Kasumi-1 (cell line): Measurements from ENCODE around the gene DIPK1A.
"Not testable (repeated sequence)": the region's sequence is repeated elsewhere in the genome, so short reads cannot be mapped to it uniquely, and the experiment has no call there.

Source experiments
- DNase-seq, 2 experiments: peaks; one replicate each; lab custom pipeline; 2025; lab: John Stamatoyannopoulos, UW

The DIPK1A gene

DNA sequence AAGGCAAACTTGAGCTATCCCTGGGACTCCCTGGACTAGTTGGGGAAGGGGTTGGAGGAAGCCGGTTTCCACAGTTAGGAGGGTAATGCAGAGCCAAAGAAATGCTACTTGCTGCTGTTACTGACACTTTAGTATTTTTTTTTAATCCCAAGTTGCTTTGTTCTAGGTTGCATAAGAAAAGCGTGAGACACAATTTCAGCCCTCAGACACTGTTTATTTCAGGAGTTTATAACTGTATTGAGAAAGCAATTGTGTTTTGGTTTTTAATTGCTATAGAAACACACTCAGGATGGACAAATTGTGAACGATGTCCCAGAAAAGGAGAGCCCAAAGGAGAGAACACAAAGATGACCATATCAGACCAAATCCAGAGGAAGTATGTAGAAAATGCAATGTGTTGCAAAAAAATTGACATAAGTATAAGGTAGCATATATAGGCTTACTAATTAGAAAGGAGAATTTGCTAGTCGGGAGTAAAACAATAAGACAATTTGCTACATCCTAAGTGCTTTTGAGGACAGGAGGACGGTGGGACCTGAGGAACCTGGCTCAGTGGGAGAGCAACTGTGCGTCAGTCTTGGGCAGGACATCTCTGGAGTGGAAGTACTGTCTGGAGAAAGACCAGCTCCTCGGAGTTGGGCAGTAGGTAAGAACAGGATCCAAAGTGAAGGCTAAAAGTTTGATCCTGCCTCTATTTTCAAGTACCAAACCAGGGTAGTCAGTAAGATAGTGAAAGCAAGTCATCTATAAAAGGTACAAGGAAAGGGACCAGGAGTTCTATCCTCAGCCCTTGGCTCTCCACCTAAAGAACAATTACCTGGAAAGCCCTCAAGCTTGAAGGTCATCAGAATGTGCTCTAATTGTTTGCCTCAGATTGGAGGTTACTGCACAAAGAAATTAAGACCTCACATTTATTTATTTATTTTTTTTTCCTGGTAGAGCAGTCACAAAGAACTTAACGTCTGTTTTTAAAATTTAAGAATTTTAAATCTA, 39.9 kb downstream of the DIPK1A start:
- DNase-seq, result no peak

DNA sequence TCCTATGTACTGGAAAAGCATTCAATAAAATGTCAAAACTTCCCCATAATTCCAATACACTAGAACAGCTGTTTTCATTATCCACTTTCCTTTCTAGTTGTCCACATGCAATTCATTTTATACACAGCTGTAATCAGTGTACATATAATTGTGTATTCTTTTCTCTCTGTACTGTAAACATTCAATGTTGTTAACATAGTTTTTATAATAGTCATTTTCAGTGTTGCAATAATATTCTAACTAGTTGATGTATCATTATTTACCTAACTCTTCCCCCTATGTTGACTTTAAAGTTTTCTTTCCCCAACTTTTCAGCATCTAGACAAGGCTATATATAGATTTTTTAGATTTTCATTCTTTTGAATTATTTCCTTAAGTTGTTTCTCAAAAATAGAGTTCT, 44.4 kb downstream of the DIPK1A start:
- no peak for DNase-seq

DNA sequence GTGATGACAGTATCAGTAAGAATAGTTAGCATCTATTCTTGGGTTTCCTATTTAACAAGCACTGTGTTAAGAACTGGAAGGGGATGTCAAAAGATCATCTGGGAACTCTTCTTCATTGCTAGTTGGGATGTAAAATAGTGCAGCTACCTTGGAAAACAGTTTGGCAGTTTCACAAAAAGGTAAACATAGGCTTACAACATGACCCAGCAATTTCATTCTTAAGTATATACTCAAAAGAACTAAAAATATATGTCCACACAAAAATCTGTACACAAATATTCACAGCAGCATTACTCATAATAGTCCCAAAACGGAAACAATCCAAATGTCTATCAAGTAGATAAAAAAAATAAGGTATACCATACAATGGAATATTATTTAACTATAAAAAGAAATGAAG, 45.7 kb downstream of the DIPK1A start:
- no peak for DNase-seq

DNA sequence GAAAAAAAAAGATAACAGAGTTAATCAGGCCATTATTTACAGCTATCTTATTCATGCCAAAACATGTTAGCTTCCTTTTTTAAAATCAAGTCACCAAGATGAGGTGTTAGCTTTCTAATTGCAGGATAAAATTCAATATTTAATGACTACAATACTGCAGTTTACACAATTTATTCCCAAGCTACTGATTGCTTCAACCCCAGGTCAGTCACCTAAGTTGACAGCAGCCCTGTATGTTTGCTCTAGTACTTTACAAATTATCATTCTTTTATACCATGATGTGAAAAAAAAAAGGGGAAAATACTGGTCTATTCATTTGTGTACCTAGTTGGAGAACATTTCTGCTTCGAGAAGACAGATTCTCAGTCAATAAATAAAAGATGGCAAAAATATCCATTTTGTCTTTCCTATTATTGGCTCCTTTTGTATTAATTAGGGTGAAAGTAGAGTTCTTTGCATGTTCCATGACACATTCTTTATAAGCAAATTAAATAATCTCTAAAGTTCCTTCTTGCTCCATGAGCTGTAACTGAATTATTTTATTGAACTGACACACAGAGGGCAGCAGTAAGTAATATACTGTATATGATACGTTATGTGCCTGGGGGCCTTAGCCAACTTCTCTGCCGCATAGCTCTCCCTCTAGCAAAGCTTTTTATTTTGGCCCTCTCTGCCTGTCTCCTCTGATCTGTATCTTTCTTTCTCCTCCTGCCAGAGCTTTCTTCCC, 48.0 kb downstream of the DIPK1A start:
- DNase-seq, result no peak

DNA sequence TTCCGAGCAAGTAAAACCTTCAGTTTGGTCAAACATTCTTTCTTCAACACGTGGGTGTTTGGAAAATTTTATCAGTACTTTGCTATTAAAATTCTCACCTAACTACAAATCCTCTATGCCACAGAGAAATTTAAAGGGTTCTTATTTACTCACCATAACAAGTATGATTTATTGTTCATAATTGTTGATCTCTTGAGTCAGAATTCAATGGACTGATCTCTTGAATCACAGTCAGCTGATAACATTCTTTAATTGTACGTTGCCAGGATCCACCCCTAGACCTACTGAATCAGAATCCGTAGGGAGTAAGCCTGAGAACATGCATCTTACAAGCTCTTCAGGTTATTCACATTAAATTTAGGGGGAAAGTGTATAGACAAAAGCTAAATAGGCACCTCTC, 51.2 kb downstream of the DIPK1A start:
- DNase-seq, result no peak

DNA sequence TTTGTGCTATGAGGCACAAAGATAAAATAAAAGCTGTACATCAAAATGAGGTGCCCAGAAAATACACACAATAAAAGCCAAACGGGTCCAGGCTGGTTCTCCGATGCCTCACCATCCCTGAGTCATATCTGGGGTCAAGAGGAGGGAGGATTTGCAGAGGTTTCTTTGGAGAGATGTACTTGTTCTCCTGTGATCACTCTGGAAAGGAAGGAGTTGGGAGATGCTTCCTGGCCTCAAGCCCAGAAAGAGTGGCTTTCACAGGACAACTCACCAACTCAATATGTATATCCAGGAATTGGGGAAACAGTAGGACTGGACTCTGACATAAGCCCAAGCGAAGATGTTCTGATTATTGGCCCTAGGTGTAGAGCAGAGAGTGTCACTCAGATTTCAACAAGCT, 51.9 kb downstream of the DIPK1A start:
- no peak for DNase-seq

DNA sequence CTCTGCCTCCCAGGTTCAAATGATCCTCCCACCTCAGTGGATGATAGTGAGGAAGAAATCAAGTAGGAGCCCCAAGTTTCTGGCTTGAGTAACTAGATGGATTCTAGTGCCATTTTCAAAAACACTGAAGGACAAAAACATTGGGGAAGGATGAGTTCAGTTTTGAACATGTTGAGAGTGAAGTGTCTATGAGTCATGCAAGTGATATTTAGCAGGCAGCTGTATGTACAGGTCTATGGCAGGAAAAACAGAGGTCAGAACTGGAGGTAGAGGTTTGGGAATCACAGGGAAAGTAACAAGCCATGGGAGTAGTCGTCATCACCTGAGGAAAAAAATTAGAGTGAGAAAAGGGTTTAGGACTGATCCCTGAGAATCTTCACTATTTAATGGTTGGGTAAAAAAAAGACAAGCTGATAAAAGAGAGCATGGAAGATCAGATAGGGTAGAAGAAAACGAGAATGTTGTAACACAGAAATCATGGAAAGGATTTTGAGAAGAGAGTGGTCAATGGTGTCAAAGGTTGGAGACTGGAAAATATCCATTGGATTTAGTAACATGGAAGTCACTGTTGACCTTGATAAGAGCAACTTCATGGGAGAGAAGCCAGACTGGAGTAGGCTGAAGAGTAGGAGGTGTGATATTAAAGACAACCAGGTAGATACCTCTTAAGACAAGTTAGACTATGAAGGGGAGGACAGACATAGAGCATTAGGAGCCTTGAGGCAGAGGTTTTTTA, 53.1 kb downstream of the DIPK1A start:
- DNase-seq, result no peak

DNA sequence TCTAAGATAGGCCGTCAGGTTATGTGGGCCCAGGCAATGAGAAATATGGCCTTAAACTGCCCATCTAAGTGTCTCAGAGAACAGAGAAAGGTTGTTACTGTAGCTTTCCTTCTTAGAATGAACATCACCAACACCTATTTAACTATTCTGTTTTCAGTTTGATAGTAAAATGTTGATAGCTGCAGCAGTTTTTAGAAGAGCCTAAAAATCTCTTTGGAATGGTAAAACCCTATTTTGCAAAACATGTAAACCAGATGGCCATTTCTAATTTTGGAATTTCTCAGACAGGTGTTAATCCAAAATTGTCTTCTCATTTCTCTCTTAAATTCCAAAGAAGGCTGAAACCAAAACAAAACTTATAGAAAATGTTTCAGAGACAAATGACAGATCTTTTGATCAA, 57.5 kb downstream of the DIPK1A start:
- no peak for DNase-seq

DNA sequence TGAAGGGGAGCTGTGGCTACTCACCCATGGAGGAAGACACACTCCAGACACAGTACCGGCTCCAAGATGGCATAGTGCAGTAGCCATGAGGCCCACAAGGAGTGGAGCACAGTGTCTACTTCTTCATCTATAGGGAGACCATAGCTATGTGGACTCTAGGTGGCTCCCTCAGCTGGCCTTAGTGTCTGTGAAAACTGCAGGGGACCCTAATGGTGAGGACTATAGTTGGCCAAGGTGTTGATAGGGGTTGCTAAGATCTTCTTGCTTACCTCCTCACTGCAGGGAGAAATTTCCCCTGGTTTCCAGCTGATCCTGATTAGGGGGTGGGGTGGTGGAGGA, 58.9 kb downstream of the DIPK1A start:
- DNase-seq, result no peak

DNA sequence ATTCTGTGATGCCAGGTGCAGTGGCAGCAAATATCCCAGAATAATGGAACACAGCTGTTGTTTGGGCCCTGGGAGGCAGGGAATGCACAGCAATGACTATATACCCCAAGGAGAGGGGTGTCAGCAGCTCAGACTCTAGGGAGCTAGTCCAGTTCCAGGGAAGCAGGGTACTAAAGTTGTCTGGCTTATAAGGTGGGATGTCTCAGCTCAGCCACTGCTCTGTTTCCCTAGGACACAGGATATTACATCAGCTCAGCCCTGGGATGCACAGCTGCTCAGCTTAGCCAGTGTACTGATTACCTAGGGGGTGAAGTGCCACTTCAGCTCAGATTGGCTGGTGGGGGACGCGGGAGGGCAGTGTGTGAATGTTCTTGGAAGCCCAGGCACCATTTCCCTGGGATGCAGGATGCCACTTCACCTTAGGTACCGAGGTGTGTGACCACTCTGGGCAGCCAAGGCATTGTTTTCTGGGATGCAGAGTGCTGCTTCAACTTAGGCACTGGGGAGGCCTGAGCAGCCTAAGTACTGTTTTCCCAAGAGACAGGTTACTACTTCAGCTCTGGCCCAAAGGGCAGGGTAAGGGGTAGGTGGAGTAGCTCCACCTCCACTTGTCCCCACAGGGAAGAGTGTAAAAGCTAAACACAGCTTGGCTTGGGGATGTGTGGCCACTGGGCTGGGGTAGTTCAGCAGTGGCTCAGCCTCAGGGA, 59.4 kb downstream of the DIPK1A start:
- no peak for DNase-seq

DNA sequence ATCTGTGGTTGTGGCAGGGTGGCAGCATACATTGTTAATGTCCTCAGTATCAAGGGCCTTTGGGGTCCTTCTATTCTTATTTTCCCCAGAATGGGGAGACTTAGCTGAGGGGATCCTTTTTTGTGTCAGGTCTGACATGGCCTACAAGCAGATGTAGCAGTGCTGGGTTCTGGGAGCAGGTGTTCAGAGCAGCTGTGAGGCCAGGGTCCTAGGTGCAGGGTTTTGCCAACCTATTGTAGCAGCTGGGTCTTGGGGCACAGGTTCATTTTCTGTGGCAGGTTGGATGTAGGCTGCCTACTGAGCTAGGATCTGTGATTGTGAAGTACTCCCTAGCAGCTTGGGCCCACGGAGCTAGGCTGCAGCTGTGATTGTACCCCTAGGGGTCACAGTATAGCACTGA, 60.1 kb downstream of the DIPK1A start:
- no peak for DNase-seq

DNA sequence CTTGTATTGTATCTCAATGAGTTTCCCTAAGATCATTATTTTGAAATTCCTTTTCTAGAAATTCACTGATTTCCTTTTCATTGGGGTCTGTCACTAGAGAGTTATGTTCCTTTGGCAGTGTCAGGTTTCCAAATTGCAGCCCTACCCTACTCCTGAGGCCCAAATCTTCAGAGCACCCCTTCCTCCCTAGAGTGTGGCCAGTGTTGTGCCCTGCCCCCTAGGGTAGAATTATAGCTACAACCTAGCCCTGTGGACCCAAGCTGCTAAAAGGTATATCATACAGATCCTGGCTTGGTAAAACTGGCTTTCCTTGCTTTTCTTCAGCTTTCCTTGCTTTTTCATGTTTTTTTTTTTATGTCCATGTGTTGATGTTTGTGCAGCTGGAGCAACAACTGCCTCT, 60.7 kb downstream of the DIPK1A start:
- no peak for DNase-seq

DNA sequence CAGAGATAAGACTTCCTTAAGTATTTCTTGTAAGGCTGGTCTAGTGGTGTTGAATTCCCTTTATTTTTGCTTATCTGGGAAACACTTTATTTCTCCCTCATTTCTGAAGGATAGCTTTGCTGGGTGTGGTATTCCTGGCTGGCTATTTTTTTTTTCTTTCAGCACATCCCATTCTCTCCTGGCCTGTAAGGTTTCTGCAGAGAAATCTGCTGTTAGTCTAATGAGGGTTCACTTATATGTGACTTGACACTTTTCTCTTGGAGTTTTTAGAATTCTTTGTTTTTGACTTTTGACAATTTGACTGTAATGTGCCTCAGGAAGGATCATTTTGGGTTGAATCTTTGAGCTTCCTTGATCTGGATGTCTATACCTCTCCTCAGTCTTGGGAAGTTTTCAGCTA, 61.5 kb downstream of the DIPK1A start:
- DNase-seq, result no peak

DNA sequence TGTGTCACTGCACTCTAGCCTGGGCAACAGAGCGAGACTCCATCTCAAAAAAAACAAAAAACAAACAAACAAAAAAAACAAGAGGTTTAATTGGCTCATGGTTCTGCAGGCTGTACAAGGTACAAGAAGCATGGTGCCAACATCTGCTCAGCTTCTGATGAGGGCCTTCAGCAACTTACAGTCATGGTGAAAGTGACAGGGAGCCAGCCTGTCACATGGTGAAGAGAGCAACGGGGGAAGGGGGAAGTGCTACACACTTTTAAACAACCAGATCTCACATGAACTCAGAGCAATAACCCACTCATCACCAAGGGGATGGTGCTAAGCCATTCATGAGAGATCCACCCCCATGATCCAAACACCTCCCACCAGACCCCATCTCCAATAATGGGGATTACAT, 63.2 kb downstream of the DIPK1A start:
- DNase-seq, result not testable (repeated sequence)

DNA sequence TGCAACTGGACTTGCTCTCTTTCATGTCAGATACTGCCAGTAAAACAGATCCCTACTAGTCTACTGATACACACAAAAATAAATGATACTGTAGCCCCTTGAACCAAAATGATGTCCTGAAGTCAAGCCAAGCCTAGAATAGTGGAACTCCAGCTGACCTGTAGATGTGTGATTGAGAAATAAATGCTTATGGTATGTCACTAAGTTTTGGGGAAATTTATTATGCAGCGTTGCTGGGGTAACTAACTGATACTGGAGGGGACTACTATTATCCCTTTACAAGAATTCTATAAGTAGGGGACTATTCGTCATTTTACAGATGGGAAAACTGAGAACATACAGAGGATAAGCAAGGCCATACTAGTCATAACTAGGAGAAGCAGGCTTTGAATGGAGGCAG, 73.8 kb downstream of the DIPK1A start:
- no peak for DNase-seq

DNA sequence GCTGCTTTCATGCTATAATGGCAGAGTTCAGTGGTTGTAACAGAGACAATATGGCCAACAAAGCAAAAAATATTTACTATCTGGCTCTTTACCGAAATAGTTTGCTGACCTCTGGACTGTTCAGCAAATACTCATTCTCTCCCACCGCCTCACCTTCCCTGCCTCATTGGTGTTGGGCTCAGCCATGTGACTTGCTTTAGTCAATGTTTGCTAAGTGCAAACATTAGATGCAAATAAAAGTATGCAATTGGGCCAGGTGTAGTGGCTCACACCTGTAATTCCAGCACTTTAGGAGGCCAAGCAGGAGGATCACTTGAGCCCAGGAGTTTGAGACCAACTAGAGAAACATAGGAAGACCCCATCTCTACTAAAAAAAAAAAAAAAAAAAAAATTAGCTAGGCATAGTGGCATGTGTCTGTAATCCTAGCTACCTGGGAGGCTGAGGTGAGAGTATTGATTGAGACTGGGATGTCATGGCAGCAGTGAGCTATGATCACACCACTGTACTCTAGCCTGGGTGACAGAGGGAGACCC, 74.3 kb downstream of the DIPK1A start:
- DNase-seq, result no peak

DNA sequence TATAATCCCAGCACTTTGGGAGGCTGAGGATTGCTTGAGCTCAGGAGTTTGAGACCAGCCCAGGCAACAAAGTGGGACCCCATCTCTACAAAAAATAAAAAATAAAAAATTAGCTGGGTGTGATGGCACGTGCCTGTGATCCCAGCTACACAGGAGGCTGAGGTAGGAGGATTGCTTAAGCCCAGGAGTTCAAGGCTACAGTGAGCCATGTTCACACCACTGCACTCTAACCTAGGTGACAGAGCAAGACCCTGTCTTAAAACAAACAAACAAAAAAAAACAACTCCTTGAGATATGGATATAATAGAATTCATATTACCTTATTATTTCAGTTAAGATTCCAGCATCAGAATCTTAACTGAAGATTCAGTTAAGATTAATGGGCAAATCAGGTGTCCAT, 77.1 kb downstream of the DIPK1A start:
- DNase-seq, result no peak

DNA sequence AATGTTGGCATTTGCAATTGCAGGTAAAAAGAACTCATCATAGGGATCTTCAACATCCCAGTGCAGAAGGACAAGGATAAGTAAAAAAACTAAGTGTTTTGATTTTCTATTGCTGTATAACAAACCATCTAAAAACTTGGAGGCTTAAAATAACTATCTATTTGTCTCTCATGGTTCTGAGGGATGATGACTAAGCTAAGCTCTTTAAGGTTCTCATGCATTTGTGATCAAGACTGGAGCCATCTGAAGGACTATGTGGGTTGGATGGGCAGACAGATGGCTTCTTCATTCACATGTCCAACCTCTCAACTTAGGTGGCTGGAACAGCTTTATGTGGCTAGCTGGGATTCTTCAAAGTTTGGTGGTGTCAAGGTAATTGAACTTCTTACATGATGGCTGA, 78.0 kb downstream of the DIPK1A start:
- DNase-seq, result no peak

DNA sequence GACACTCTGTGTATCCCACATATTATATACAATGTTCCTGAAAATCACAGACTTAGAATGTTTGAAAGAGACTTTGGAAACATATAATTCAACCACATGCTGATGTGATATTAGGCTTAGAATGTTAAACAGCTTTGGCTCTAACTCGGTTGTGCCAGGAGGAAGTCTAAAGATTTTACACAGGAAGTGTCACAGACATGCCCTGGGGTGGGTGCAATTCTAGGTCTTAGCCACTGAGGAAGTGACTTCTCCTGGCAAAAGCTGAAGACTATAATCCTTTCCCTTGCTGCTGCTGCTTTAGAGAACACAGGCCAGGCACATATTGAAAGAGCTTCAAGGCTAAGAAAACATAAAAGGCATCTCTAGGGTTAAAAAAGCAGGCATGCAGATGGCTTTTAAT, 78.4 kb downstream of the DIPK1A start:
- DNase-seq, result peak; percentile 75 to 79

DNA sequence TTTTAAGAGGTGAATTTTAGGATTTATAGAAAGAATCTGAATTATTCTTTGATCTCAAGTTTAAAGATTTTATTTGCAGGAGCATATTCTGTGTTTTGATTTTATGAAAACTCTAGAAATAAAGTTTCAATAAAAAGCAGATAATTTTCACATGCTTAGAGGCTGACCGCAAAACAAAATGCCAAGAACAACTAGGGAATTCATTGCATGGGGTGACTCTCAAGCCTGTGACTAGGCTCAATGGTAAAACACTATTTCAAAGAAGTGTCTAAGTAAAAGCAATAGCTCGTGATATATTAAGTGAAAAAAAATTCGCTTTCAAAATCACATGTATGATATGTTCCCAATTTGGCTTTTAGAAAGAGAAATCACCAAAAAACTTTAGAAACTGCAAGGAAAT, 79.9 kb downstream of the DIPK1A start:
- no peak for DNase-seq

DNA sequence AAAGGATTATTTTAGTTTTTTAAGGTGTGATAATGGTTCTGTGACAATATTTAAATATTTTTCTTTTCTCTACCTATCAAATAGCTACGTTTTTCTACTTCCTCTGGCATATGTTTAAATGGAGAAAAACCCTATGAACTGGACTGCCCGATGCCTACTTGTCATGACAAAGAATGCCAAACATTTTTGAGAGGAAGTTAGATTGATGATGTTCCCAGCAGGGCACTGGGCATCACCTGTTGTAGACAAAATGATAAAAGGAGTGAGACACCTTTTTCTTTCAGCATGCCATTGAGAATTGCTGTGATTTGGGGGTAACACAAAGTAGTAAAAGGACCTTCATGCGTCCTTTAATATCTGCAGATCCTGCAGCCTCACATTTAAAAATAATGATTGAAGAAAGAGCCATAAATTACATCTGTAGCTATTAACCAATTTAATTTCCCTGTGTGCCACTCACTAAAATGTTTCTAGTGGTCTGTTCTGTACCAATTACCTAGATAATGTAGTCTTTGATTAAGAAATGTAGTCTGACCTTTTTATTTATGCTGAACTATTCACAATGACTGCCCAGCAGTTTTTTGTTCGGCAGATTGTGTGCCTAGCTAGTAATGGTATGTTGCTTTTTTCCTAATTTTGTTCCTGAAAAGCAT, 81.8 kb downstream of the DIPK1A start:
- no peak for DNase-seq
